Measurements from ENCODE around the gene CD226.

- TF ChIP-seq POLR2A (IDR thresholded peaks at IDR 0.05) (no peak), CTCF (IDR thresholded peaks at IDR 0.05) (no peak)
Observed at GRCh38 chr18:69872661-69873060, 75.0 kb downstream of the CD226 start.
